Body of pancreas (tissue), 4 donors: ENCODE data around the gene CCDC190. TPM values are rescaled to one million over a fixed set of nuclear protein-coding genes. Genes with fewer than 3 reads are reported as not detected.

ENCODE experiments used
- ATAC-seq: fragments of 150-250 bp; one replicate; pipeline ENCODE4 v1.9.1; 2016
- DNase-seq, 4 donors: peaks; one replicate each; pipeline ENCODE4 v3.0.0-alpha.2; 2019
- H3K27ac ChIP-seq, 4 donors: fragments of 200-600 bp; sonication (generic); 1 replicate in 3 of 4; 2 replicates in 1 of 4; pipeline versions ENCODE4 v1.5.1 to v1.6.1; 2016 to 2019; ENCODE audit warnings: mild to moderate bottlenecking in 1 of 4, mixed read lengths in 1 of 4, moderate library complexity in 1 of 4
- H3K27me3 ChIP-seq, 2 donors: fragments of 200-600 bp; sonication (generic); one replicate each; pipeline ENCODE4 v1.6.0; 2016; ENCODE audit warnings: mild to moderate bottlenecking in 1 of 2
- H3K36me3 ChIP-seq, 2 donors: fragments of 200-600 bp; sonication (generic); replicated peaks in 1 of 2; 2 replicates each; pipeline ENCODE4 v1.5.1; 2016; ENCODE audit warnings: low read depth in 2 of 2; ENCODE audit not compliant: insufficient read depth in 1 of 2
- H3K4me1 ChIP-seq: fragments of 200-600 bp; sonication (generic); one replicate; pipeline ENCODE4 v1.6.0; 2016
- H3K4me3 ChIP-seq, 2 donors: fragments of 200-600 bp; sonication (generic); 1 replicate in 1 of 2; 2 replicates in 1 of 2; pipeline ENCODE4 v1.5.1; 2016 to 2019
- H3K9me3 ChIP-seq, 3 donors: fragments of 200-600 bp; sonication (generic); 1 replicate in 2 of 3; 2 replicates in 1 of 3; pipeline ENCODE4 v1.5.1; 2016
- POLR2A ChIP-seq, 3 donors: fragments of 450-650 bp; IDR thresholded peaks; one replicate each; pipeline ENCODE4 v1.6.1; 2016; ENCODE audit warnings: antibody characterized with exemption in 3 of 3, mild to moderate bottlenecking in 2 of 3
- WGBS, 2 donors: methylation state at CpG; one replicate each; pipeline ENCODE4 v1.1.5; 2017; 5-methylcytosine and 5-hydroxymethylcytosine counted together
- intact Hi-C: fragments of 100-400 bp; cut with DNase I; formaldehyde crosslinking; loops from one replicate; pipeline ENCODE4 v1.15.1; 2023
- total RNA-seq, 2 donors: library from RNA; depleted of rRNA; stranded (reverse); fragments of >200 nt; gene quantifications; one replicate each; pipeline ENCODE4 v1.1.0, GENCODE V29; 2016
- TF ChIP-seq, protein P1 (sequence below), 7 experiments: fragments of 450-650 bp in 4 of 7; fragments of 200-600 bp in 3 of 7; sonication (generic) in 3 of 7; IDR thresholded peaks; one replicate each; pipeline ENCODE4 v1.5.1; 2016 to 2019; ENCODE audit warnings: antibody characterized with exemption in 7 of 7

The CCDC190 gene
- total RNA-seq, 2 donors from 2014 or later, result not detected

DNA sequence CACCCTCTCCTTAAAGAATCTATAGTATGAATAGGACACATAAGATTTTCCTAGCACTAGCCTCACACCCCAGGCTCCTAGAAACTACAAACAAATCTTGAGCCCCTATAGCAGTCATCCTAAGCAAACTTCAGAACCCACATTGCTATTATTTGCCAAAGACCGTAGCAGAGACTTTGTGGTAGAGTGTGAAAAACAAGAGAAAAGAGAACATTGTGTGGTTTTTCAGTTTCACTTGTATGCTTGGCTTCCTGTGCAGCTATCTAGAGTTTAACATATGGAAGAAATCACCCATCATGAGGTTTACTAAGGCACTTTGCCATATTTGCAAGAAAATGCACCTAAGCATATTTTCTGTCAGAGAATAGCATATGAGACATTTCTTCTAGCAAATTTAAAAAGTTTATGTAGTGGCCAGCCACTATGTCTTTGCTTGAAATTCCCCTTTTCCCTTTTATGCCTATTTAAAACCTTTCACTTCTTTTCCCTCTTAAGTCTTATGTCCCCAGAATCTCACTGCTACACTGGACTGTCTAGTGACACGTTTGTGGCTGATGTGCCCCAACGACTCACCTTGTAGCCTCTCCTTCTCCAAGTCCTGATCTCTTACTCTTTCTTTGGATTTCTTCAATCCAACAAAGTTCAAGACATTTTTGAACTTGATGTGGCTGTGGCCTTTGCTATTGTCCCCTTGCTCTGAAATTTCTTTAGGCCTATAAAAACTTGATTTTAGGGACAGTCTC lies 25.6 kb downstream of the CCDC190 start:
- intact Hi-C loops, result no loop called here
- ATAC-seq (no peak), DNase-seq (no peak)
- no peak for TF ChIP-seq POLR2A (IDR thresholded peaks at IDR 0.05)
- Histone ChIP-seq H3K36me3 (no peaks in the 10 kb centered on the region), H3K27ac (no peak overlapping the region), H3K4me3 (no peak overlapping the region), H3K27me3 (no peaks in the 10 kb centered on the region), H3K9me3 (peaks cover 0 to 12% (median 0%) of the 10 kb centered on the region in 3 donors), H3K4me1 (no peaks in the 10 kb centered on the region)
- WGBS, 2 donors, result 41 to 49% methylated on average over 3 of the region's 3 CpGs

DNA sequence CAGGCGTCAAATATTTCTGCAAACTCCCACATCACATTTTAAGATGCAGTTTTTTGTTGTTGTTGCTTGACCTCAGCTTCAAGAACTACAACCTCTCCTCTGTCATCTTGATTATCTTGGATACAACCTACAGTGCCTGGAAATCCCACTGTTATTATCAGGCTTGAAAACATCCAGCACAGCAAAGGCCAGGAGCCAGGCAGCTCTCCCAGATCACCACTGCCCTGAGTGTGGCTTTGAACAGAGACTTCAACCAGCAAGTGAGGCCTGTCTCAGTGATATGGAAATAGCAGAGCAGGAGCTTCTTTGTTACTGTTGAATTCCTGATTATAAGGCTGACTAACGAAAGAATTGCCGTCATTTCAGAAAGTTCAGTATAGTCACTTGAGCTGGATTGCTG lies 28.5 kb downstream of the CCDC190 start:
- no peaks in the 10 kb centered on the region for H3K36me3 ChIP-seq
- H3K9me3 ChIP-seq, result no peaks in the 10 kb centered on the region
- H3K27me3 ChIP-seq, result no peaks in the 10 kb centered on the region
- no peaks in the 10 kb centered on the region for H3K4me1 ChIP-seq
- intact Hi-C loops, result no loop called here
- TF ChIP-seq POLR2A (IDR thresholded peaks at IDR 0.05), result no peak
- TF ChIP-seq, protein P1, sequence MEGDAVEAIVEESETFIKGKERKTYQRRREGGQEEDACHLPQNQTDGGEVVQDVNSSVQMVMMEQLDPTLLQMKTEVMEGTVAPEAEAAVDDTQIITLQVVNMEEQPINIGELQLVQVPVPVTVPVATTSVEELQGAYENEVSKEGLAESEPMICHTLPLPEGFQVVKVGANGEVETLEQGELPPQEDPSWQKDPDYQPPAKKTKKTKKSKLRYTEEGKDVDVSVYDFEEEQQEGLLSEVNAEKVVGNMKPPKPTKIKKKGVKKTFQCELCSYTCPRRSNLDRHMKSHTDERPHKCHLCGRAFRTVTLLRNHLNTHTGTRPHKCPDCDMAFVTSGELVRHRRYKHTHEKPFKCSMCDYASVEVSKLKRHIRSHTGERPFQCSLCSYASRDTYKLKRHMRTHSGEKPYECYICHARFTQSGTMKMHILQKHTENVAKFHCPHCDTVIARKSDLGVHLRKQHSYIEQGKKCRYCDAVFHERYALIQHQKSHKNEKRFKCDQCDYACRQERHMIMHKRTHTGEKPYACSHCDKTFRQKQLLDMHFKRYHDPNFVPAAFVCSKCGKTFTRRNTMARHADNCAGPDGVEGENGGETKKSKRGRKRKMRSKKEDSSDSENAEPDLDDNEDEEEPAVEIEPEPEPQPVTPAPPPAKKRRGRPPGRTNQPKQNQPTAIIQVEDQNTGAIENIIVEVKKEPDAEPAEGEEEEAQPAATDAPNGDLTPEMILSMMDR (IDR thresholded peaks at IDR 0.05), result no peak
- no peak overlapping the region for H3K4me3 ChIP-seq
- ATAC-seq (no peak), DNase-seq (no peak)
- WGBS, 2 donors, result 42 to 89% methylated on average over 3 of the region's 3 CpGs
- no peak overlapping the region for H3K27ac ChIP-seq

- no peaks in the 10 kb centered on the region for H3K27me3 ChIP-seq
- DNase-seq, result no peak
- H3K27ac ChIP-seq, result no peak overlapping the region
- intact Hi-C loops, result no loop called here
- H3K36me3 ChIP-seq, result no peaks in the 10 kb centered on the region
- TF ChIP-seq, protein P1 (IDR thresholded peaks at IDR 0.05), result no peak
- no peak for TF ChIP-seq POLR2A (IDR thresholded peaks at IDR 0.05)
- no peaks in the 10 kb centered on the region for H3K9me3 ChIP-seq
- 83 to 92% methylated on average over 1 of the region's 1 CpG for WGBS, 2 donors
- no peaks in the 10 kb centered on the region for H3K4me1 ChIP-seq
- ATAC-seq, result no peak
- no peak overlapping the region for H3K4me3 ChIP-seq
Observed at GRCh38 chr1:162829268-162829667, 31.7 kb downstream of the CCDC190 start.

DNA sequence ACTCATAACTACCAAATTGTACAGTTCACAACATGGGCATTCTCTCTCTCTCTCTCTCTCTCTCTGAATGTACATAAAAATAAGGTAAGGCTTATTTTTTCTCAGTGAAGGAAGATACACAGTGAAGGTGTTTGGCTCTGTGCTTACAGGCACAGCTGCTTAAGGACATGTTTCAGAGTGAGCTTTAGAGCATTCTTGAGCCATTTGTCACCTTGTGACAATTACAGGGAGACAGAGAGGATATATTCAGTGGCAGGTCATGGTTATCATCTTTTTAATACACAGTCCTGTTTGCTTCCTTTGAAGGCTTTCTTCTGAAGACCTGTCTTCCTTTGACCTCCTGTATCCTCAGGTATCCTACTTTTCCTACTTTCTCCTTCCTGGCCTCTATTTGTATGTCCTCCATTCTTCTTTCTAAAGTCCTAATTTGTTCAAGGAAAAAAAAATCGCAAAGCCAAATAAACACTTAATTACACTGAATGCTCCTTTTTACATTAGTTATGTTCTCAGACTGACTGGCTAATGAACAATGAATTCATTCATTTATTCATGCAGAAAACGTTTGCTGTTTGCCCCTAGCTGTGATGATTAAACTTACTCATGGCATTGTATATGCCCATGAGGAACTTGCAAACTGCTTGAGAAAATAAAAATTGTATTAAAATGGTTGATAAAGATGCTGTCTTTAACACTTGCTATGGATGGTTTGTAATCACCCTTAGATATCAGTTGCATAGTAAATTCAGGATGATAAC lies 37.0 kb downstream of the CCDC190 start:
- peaks cover 0 to 6% of the 10 kb centered on the region in 2 donors for H3K27me3 ChIP-seq
- H3K9me3 ChIP-seq, result no peaks in the 10 kb centered on the region
- no peak for TF ChIP-seq POLR2A (IDR thresholded peaks at IDR 0.05)
- TF ChIP-seq, protein P1 (IDR thresholded peaks at IDR 0.05), result no peak
- no peak overlapping the region for H3K27ac ChIP-seq
- no peaks in the 10 kb centered on the region for H3K36me3 ChIP-seq
- DNase-seq (no peak), ATAC-seq (no peak)
- intact Hi-C loops, result no loop called here
- H3K4me3 ChIP-seq, result no peak overlapping the region
- peaks cover 7% of the 10 kb centered on the region for H3K4me1 ChIP-seq
- 36 to 39% methylated on average over 2 of the region's 2 CpGs for WGBS, 2 donors

- peaks cover 0 to 6% of the 10 kb centered on the region in 2 donors for H3K27me3 ChIP-seq
- TF ChIP-seq, protein P1 (IDR thresholded peaks at IDR 0.05), result no peak
- TF ChIP-seq POLR2A (IDR thresholded peaks at IDR 0.05), result no peak
- H3K36me3 ChIP-seq, result no peaks in the 10 kb centered on the region
- DNase-seq, result no peak
- intact Hi-C loops, result no loop called here
- WGBS, 2 donors, result 86% methylated on average over 3 of the region's 3 CpGs
- H3K4me1 ChIP-seq, result peaks cover 7% of the 10 kb centered on the region
- H3K4me3 ChIP-seq, result no peak overlapping the region
- H3K27ac ChIP-seq, result no peak overlapping the region
- H3K9me3 ChIP-seq, result no peaks in the 10 kb centered on the region
- no peak for ATAC-seq
Observed at GRCh38 chr1:162823231-162823630, 37.7 kb downstream of the CCDC190 start.
